GM19025 (cell line): ENCODE results near the gene FRS3.

ENCODE experiments used
- ATAC-seq: cut with Tn5 transposase; IDR thresholded peaks from one replicate; pipeline ENCODE4 v1.9.1; 2021; ENCODE audit warnings: mild to moderate bottlenecking, low read depth, moderate library complexity; ENCODE audit not compliant: unreplicated experiment

The FRS3 gene

DNA sequence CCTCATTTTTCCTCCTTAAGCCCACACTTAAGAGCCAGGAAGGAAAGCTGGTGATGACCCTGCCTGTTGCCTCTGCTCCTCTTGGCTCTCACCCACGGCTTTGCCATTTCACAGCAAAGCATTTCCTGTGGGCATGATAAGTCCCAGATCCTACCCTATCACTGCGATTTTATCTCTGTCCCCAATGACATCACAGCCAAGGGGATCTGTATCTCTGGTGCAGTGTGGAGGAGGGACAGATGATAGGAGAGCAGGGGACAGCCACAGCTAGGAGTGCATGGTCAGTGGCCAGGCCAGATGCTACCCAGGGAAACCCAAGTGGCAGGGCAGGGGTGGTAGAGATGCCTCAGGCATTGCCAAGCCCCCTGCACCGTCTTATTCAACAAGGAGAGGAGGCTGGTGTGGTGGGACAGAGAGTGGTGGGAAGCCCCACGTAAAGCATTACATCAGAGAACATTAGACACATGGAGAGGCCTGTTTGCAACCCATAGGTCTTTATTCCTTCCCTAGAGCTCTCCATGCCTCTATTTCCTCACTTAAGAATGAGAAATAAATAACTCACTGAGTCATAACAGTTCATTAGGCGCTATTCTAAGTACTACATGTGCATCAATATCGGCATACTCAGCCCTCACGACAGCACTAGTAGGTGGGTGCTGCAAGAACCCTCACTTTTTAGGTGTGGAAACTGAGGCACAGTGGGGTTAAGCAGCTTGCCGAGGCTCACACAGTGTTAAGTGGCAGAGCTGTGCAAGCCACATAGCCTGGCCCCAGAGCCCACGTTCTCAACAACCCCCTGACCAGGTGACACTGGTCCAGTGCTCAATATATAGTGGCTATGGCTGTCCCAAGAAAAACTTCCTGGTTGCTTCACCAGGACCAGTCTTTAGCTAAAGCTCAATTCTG is 48.9 kb downstream of the FRS3 start:
- no peak for ATAC-seq

GRCh38 chr6:41729624-41730023 is 50.1 kb downstream of the FRS3 start:
- no peak for ATAC-seq

DNA sequence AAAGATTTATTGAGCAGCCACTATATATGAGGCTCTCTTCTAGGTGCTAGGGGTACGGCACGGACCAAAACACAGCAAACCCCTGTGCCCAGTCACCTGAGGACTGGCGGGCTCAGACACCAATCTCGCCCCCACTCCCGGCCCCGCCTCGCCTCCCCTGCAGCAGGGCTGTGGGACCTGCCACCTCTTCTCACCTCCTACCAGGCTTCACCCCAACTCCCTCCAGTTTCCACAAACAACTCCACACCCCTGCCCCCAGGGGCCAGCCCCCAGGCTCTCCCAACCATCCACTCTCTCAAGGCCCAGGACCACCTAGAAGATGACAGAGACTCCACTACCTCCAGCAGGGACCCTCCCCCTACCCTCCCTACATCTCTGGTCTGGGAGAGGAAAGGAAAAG is 50.7 kb downstream of the FRS3 start:
- no peak for ATAC-seq

DNA sequence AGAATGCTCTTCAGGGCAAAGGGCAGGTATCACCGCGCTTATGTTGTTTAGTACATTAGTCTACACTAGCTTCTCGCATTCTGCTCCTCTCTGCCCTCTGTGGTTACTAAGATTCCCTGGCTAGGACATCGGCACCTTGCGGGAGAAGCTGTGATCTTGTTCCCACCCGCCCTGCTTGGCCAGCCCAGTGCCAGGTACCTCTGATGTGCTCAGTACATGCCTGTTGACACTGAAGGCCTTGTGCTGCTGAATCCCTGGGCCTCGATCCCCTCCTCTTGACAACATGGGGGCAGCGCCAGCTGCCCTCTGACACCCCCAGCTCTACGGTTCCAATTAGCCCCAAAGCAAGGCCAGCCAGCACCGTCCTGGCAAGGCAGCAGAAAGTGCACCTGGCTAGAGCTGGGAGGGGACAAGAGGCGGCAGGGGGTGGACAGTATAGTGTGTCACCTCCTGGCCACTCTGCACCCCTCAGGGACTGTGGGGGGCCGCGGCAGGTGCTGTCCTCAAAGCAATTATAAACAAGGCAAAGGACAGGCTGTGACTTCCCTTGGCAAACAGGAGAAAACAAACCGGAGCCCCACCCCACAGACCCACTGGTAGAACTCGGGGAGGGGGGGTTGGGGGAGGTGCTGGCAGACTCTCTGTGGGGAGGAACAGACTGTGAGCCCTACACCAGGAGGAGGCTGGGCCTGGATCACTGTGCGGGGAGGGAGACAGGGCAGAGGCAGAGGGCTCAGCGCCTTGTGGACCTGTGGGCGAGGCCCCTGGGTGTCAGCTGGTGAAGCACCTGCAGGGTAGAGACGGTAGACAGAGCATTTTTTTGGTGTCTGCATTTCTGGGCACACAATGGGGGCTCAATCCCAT is 51.4 kb downstream of the FRS3 start:
- no peak for ATAC-seq

- no peak for ATAC-seq
Observed at GRCh38 chr6:41727705-41728072, 52.0 kb downstream of the FRS3 start.

- ATAC-seq: no peak
Observed at GRCh38 chr6:41726876-41727275, 52.8 kb downstream of the FRS3 start.

GRCh38 chr6:41724586-41725501 is 54.9 kb downstream of the FRS3 start:
- no peak for ATAC-seq

DNA sequence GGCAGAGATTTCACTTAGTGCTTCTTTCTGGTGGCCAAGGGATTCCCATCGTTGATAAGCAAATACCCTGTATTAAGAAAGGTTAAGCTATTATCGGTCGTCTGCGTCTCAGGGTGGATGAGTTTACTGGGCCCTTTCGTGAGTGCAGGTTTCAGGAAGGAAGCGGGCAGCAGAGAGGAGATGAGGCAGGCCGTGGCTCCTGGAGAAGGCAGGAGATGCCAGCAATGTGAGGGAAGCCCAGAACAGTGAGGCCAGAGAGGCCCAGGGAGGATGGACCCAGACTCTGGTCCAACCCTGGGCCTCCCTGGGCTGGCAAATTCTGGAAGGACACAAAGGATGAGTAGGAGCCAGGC is 55.5 kb downstream of the FRS3 start:
- ATAC-seq: no peak

GRCh38 chr6:41723530-41724227 is 56.0 kb downstream of the FRS3 start:
- ATAC-seq: peak; percentile 68

- no peak for ATAC-seq
Observed at GRCh38 chr6:41722969-41723529, 56.7 kb downstream of the FRS3 start.

GRCh38 chr6:41721414-41721813 is 58.3 kb downstream of the FRS3 start:
- ATAC-seq: no peak

GRCh38 chr6:41720783-41721182 is 58.9 kb downstream of the FRS3 start:
- ATAC-seq: no peak

DNA sequence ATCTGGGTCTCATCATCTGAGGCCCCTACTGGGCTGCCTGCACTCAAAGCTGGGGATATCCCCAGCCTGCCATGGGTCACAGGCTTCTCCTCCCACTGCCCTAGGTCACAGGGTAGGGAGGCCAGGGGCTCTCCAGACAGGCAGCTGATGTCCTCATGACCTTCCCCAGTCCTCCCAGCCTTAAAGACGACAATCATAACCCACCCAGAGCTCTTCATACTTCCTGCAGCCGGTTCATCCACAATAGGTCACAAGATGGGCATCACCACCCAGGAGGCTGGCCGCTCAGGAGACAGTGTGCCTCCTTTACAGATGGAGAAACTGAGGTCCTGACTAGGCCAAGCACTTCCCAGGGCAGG is 59.5 kb downstream of the FRS3 start:
- peak; percentile 33 for ATAC-seq
